Colonic mucosa (tissue), 4 donors: ENCODE measurements around the gene IL23A. TPM values are rescaled to one million over a fixed set of nuclear protein-coding genes. Genes with fewer than 3 reads are reported as not detected.
"Not testable (repeated sequence)": the region's sequence is repeated elsewhere in the genome, so short reads cannot be mapped to it uniquely, and the experiment has no call there.

ENCODE experiments used
- DNase-seq: peaks from one replicate; pipeline ENCODE4 v3.0.0-alpha.2; 2020
- H3K27ac ChIP-seq: fragments of 200-600 bp; one replicate; pipeline ENCODE4 v1.8.0; 2021
- H3K27me3 ChIP-seq: fragments of 200-600 bp; one replicate; pipeline ENCODE4 v1.8.0; 2021
- H3K36me3 ChIP-seq: fragments of 200-600 bp; one replicate; pipeline ENCODE4 v1.8.0; 2021
- H3K4me1 ChIP-seq: fragments of 200-600 bp; one replicate; pipeline ENCODE4 v1.8.0; 2021; ENCODE audit warnings: mild to moderate bottlenecking
- H3K4me3 ChIP-seq: fragments of 200-600 bp; one replicate; pipeline ENCODE4 v1.8.0; 2021
- H3K9ac ChIP-seq, 2 donors: one replicate each; pipeline ENCODE4 v1.7.0; 2013; ENCODE audit warnings: control low read depth in 2 of 2, low read depth in 2 of 2, low read length in 2 of 2
- H3K9me3 ChIP-seq: fragments of 200-600 bp; one replicate; pipeline ENCODE4 v1.8.0; 2021
- CTCF ChIP-seq: fragments of 200-600 bp; IDR thresholded peaks from one replicate; pipeline ENCODE4 v1.8.0; 2022; ENCODE audit warnings: antibody characterized with exemption, mild to moderate bottlenecking
- intact Hi-C: fragments of 100-400 bp; cut with DNase I; formaldehyde crosslinking; loops from one replicate; pipeline ENCODE4 v1.14.1; 2022
- total RNA-seq, 2 donors: library from RNA; stranded (reverse); fragmentation: NEBNext Ultra II Directional in 1 of 2; extraction: Animal tissue kit (Norgen Biotek cat#: 25700) in 1 of 2; gene quantifications; one replicate each; pipeline ENCODE4 v1.2.1, GENCODE V29; 2021
- donor health status: healthy.
- donor health status: DM: no; HTN: no; CAD: no.
- donor health status: DM: no; HTN: no; CAD: no.

Gene IL23A
- total RNA-seq, 2 donors from 2014 or later = 0.27 TPM; not detected in 1

- no peak for TF ChIP-seq CTCF
- no peak for DNase-seq
- intact Hi-C loops = no loop called here
- Histone ChIP-seq H3K36me3 (no peaks in the 10 kb centered on the region), H3K4me3 (no peak overlapping the region), H3K9me3 (no peaks in the 10 kb centered on the region), H3K27ac (no peak overlapping the region), H3K27me3 (no peaks in the 10 kb centered on the region), H3K4me1 (peaks cover 3% of the 10 kb centered on the region), H3K9ac (no peak overlapping the region)
These were observed 2.1 kb upstream of the IL23A start for GRCh38 chr12:56336361-56337167.

- H3K9me3 ChIP-seq = no peaks in the 10 kb centered on the region
- intact Hi-C loops = no loop called here
- no peak for TF ChIP-seq CTCF
- H3K4me3 ChIP-seq = no peak overlapping the region
- no peaks in the 10 kb centered on the region for H3K27me3 ChIP-seq
- H3K27ac ChIP-seq = no peak overlapping the region
- DNase-seq = no peak
- H3K36me3 ChIP-seq = no peaks in the 10 kb centered on the region
- no peak overlapping the region for H3K9ac ChIP-seq
- peaks cover 3% of the 10 kb centered on the region for H3K4me1 ChIP-seq
These were observed 882 bp upstream of the IL23A start for GRCh38 chr12:56337753-56338251.

GRCh38 chr12:56339158-56339422, 406 bp downstream of the IL23A start:
- intact Hi-C loops = no loop called here
- no peak for TF ChIP-seq CTCF
- H3K9me3 ChIP-seq = no peaks in the 10 kb centered on the region
- no peak overlapping the region for H3K27ac ChIP-seq
- H3K36me3 ChIP-seq = no peaks in the 10 kb centered on the region
- no peak for DNase-seq
- H3K4me1 ChIP-seq = no peaks in the 10 kb centered on the region
- no peaks in the 10 kb centered on the region for H3K27me3 ChIP-seq
- H3K9ac ChIP-seq = no peak overlapping the region
- H3K4me3 ChIP-seq = no peak overlapping the region

GRCh38 chr12:56341616-56342015, 2.9 kb downstream of the IL23A start:
- H3K36me3 ChIP-seq = no peaks in the 10 kb centered on the region
- no peak overlapping the region for H3K27ac ChIP-seq

GRCh38 chr12:56342290-56342689, 3.6 kb downstream of the IL23A start:
- H3K9me3 ChIP-seq, H3K27ac ChIP-seq, intact Hi-C loops: not testable (repeated sequence)

More at GRCh38 chr12:56341616-56342015, 2.9 kb downstream of the IL23A start:
- no peaks in the 10 kb centered on the region for H3K27me3 ChIP-seq
- no peaks in the 10 kb centered on the region for H3K9me3 ChIP-seq
- intact Hi-C loops = no loop called here
- no peak for DNase-seq
- TF ChIP-seq CTCF = no peak
- H3K4me1 ChIP-seq = no peaks in the 10 kb centered on the region
- no peak overlapping the region for H3K4me3 ChIP-seq
- H3K9ac ChIP-seq = no peak overlapping the region

GRCh38 chr12:56346675-56347074, 8.0 kb downstream of the IL23A start:
- no peaks in the 10 kb centered on the region for H3K4me1 ChIP-seq
- no peak overlapping the region for H3K4me3 ChIP-seq
- DNase-seq = no peak
- H3K27me3 ChIP-seq = no peaks in the 10 kb centered on the region
- no peak overlapping the region for H3K27ac ChIP-seq
- H3K36me3 ChIP-seq = peaks cover 21% of the 10 kb centered on the region
- intact Hi-C loops = no loop called here
- no peaks in the 10 kb centered on the region for H3K9me3 ChIP-seq
- H3K9ac ChIP-seq = no peak overlapping the region
- no peak for TF ChIP-seq CTCF

More at GRCh38 chr12:56342290-56342689, 3.6 kb downstream of the IL23A start:
- DNase-seq, H3K9ac ChIP-seq, H3K36me3 ChIP-seq, H3K4me3 ChIP-seq, H3K4me1 ChIP-seq, H3K27me3 ChIP-seq: not testable (repeated sequence)

- H3K27me3 ChIP-seq, H3K9me3 ChIP-seq, H3K27ac ChIP-seq, H3K9ac ChIP-seq, DNase-seq, H3K4me3 ChIP-seq, intact Hi-C loops, H3K4me1 ChIP-seq: not testable (repeated sequence)
- peaks cover 21% of the 10 kb centered on the region for H3K36me3 ChIP-seq
These were observed 8.6 kb downstream of the IL23A start for GRCh38 chr12:56347255-56347654.
